IPS-15b (cell line): Measurements from ENCODE around the gene MTNR1A.
A peak's percentile ranks its signal among the peaks of the same experiment; 100 is the strongest.

ENCODE experiments used
- H3K27me3 ChIP-seq: one replicate; pipeline ENCODE4 v1.6.1; 2013; ENCODE audit warnings: low read length; ENCODE audit not compliant: control insufficient read depth, insufficient read depth
- H3K36me3 ChIP-seq: one replicate; pipeline ENCODE4 v1.6.1; 2013; ENCODE audit warnings: low read length; ENCODE audit not compliant: control insufficient read depth, insufficient read depth
- H3K4me1 ChIP-seq: one replicate; pipeline ENCODE4 v1.6.1; 2013; ENCODE audit warnings: mild to moderate bottlenecking, low read length; ENCODE audit not compliant: control insufficient read depth, insufficient read depth
- H3K4me3 ChIP-seq: one replicate; pipeline ENCODE4 v1.5.1; 2013; ENCODE audit warnings: low read depth, low read length
- H3K9ac ChIP-seq: one replicate; pipeline ENCODE4 v1.6.1; 2013; ENCODE audit warnings: low read depth, mild to moderate bottlenecking, low read length
- H3K9me3 ChIP-seq: one replicate; pipeline ENCODE4 v1.6.1; 2013; ENCODE audit warnings: mild to moderate bottlenecking, low read length; ENCODE audit not compliant: control insufficient read depth, insufficient read depth

The MTNR1A gene

GRCh38 chr4:186560647-186561046 is 5.3 kb upstream of the MTNR1A start:
- H3K36me3 ChIP-seq: no peaks in the 10 kb centered on the region
- H3K4me1 ChIP-seq: no peaks in the 10 kb centered on the region
- no peaks in the 10 kb centered on the region for H3K27me3 ChIP-seq
- no peak overlapping the region for H3K9ac ChIP-seq
- H3K4me3 ChIP-seq: no peak overlapping the region
- no peaks in the 10 kb centered on the region for H3K9me3 ChIP-seq

GRCh38 chr4:186557486-186557885 is 2.1 kb upstream of the MTNR1A start:
- Histone ChIP-seq H3K36me3 (no peaks in the 10 kb centered on the region), H3K4me3 (no peak overlapping the region), H3K9ac (no peak overlapping the region), H3K4me1 (peaks cover 5% of the 10 kb centered on the region), H3K9me3 (no peaks in the 10 kb centered on the region), H3K27me3 (peaks cover 7% of the 10 kb centered on the region)

GRCh38 chr4:186557061-186557460 is 1.7 kb upstream of the MTNR1A start:
- H3K9me3 ChIP-seq: no peaks in the 10 kb centered on the region
- no peaks in the 10 kb centered on the region for H3K36me3 ChIP-seq
- peaks cover 5% of the 10 kb centered on the region for H3K4me1 ChIP-seq
- peaks cover 7% of the 10 kb centered on the region for H3K27me3 ChIP-seq
- H3K4me3 ChIP-seq: no peak overlapping the region
- H3K9ac ChIP-seq: no peak overlapping the region

GRCh38 chr4:186554539-186554913 is 841 bp downstream of the MTNR1A start:
- peaks cover 5% of the 10 kb centered on the region for H3K4me1 ChIP-seq
- peaks cover 7% of the 10 kb centered on the region for H3K27me3 ChIP-seq
- no peaks in the 10 kb centered on the region for H3K9me3 ChIP-seq
- no peak overlapping the region for H3K9ac ChIP-seq
- H3K36me3 ChIP-seq: no peaks in the 10 kb centered on the region
- peak overlapping the region; percentile 76 for H3K4me3 ChIP-seq

GRCh38 chr4:186553717-186554116 is 1.6 kb downstream of the MTNR1A start:
- H3K9me3 ChIP-seq: no peaks in the 10 kb centered on the region
- H3K27me3 ChIP-seq: peaks cover 7% of the 10 kb centered on the region
- H3K4me3 ChIP-seq: no peak overlapping the region
- no peaks in the 10 kb centered on the region for H3K36me3 ChIP-seq
- peaks cover 5% of the 10 kb centered on the region for H3K4me1 ChIP-seq
- no peak overlapping the region for H3K9ac ChIP-seq

- Histone ChIP-seq H3K4me3 (no peak overlapping the region), H3K4me1 (peaks cover 5% of the 10 kb centered on the region), H3K9ac (no peak overlapping the region), H3K27me3 (peaks cover 7% of the 10 kb centered on the region), H3K36me3 (no peaks in the 10 kb centered on the region), H3K9me3 (no peaks in the 10 kb centered on the region)
These were observed 3.5 kb downstream of the MTNR1A start for GRCh38 chr4:186551849-186552248.

DNA sequence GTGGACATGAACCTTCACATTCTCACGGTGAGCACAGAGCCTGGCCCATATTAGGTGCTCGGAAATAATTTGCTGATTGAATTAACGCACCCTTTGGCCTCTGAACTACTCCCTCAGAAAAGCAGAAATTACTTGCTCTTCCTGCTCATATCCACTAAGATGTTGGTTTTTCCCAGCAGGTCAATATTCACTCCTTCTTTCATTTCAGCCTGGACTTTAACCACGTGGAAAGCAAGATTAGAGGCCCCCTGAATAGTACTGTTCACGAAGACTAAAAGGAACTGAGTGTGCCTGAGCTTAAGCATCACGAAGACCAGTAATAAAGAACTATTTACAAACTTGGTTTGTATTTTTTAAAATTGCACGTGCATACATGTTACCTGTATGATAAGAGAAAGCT is 9.9 kb downstream of the MTNR1A start:
- no peaks in the 10 kb centered on the region for H3K4me1 ChIP-seq
- H3K36me3 ChIP-seq: no peaks in the 10 kb centered on the region
- H3K9ac ChIP-seq: no peak overlapping the region
- no peaks in the 10 kb centered on the region for H3K27me3 ChIP-seq
- no peak overlapping the region for H3K4me3 ChIP-seq
- H3K9me3 ChIP-seq: no peaks in the 10 kb centered on the region

GRCh38 chr4:186543206-186543605 is 12.2 kb downstream of the MTNR1A start:
- no peak overlapping the region for H3K9ac ChIP-seq
- H3K27me3 ChIP-seq: no peaks in the 10 kb centered on the region
- H3K4me1 ChIP-seq: peaks cover 2% of the 10 kb centered on the region

DNA sequence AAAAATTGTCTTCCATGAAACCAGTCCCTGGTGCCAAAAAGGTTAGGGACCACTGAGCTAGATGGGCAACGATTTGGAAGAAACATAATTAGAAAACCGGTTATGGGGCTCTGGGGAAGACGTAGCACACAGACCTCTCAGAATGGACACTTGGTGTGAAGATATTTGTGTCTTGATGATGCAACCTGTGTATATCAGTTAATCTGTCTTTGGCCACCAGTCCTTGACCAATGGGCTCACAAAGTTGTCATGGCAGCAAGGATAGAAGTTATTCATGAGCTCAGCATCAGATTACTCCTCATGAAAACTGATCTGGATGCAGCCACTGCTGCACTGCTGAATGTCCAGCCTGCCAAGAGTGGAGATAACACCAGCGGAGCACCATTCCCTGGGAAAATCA is 13.6 kb downstream of the MTNR1A start:
- Histone ChIP-seq H3K4me1 (peaks cover 2% of the 10 kb centered on the region), H3K36me3 (no peaks in the 10 kb centered on the region), H3K9ac (no peak overlapping the region), H3K4me3 (no peak overlapping the region), H3K9me3 (no peaks in the 10 kb centered on the region), H3K27me3 (no peaks in the 10 kb centered on the region)

More at GRCh38 chr4:186543206-186543605, 12.2 kb downstream of the MTNR1A start:
- H3K4me3 ChIP-seq: no peak overlapping the region
- no peaks in the 10 kb centered on the region for H3K36me3 ChIP-seq
- no peaks in the 10 kb centered on the region for H3K9me3 ChIP-seq

DNA sequence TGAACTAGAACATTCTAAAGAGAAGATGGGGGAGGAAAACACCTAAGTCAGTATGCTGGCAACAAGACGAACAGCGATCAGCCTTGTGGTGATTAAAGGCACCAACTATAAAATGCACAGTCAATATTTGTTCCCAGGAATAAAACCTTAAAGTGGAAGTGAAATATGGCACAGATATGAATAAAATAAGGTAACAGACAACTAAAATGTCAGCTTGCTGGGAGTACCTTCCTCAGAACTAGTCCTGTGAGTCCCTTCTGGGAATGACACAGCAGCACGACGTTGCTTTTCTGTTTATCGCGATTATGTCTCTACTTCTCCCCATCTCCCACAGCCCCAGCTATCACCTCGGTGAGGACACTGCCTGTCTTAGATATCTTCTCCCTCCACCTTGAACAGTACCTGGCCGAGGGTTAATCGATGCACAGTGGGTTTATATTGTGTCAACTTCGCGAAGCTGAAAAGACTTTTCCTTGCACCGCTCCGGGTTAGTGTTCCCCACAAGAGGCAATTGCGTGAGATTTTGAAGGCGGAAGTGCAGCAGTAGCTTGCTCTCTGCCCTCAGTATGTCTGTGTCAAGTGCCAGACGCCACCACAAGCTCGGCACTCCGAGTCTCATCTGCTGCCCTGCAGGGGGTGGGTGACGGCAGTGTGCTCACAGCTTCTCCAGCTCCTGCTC is 17.4 kb downstream of the MTNR1A start:
- H3K27me3 ChIP-seq: no peaks in the 10 kb centered on the region
- no peaks in the 10 kb centered on the region for H3K36me3 ChIP-seq
- no peak overlapping the region for H3K9ac ChIP-seq
- H3K4me1 ChIP-seq: peaks cover 2% of the 10 kb centered on the region
- H3K9me3 ChIP-seq: no peaks in the 10 kb centered on the region
- no peak overlapping the region for H3K4me3 ChIP-seq

- no peaks in the 10 kb centered on the region for H3K27me3 ChIP-seq
These were observed 19.1 kb downstream of the MTNR1A start for GRCh38 chr4:186536285-186536684.

DNA sequence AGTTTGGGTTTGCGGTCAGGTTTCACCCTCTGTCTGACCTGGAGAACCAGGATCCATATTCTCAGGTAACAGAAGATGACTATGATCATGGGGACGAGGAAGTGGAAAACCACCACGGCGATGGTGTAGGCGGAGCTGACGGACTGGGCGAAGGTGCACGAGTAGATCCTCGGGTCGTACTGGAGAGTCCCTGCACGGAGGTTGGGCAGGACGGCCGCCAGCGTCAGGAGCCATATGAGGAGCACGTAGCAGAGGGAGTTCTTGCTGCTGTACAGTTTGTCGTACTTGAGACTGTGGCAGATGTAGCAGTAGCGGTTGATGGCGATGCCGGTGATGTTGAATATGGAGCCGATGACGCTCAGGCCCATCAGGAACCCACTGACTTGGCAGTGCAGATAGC is 21.3 kb downstream of the MTNR1A start:
- H3K9ac ChIP-seq: no peak overlapping the region
- H3K36me3 ChIP-seq: no peaks in the 10 kb centered on the region
- peaks cover 2% of the 10 kb centered on the region for H3K4me1 ChIP-seq
- no peak overlapping the region for H3K4me3 ChIP-seq
- H3K9me3 ChIP-seq: no peaks in the 10 kb centered on the region
- H3K27me3 ChIP-seq: no peaks in the 10 kb centered on the region

More at GRCh38 chr4:186536285-186536684, 19.1 kb downstream of the MTNR1A start:
- Histone ChIP-seq H3K9ac (no peak overlapping the region), H3K9me3 (no peaks in the 10 kb centered on the region), H3K36me3 (no peaks in the 10 kb centered on the region), H3K4me3 (no peak overlapping the region), H3K4me1 (peaks cover 2% of the 10 kb centered on the region)
